SU-DHL-6 (cell line): Measurements from ENCODE around the gene KIF21B.

Experiments
- CTCF ChIP-seq: fragments of 200-600 bp; sonication (generic); IDR thresholded peaks from one replicate; pipeline ENCODE4 v1.5.1; 2017; ENCODE audit warnings: antibody characterized with exemption, mild to moderate bottlenecking, low read length, moderate library complexity; ENCODE audit not compliant: insufficient read depth, poor library complexity, severe bottlenecking
- EZH2phosphoT487 ChIP-seq: fragments of 200-600 bp; sonication (generic), shearing (Covaris generic); conservative IDR thresholded peaks from 2 replicates; pipeline ENCODE4 v1.6.1; 2018; ENCODE audit warnings: mild to moderate bottlenecking, antibody characterized with exemption, low read length, moderate library complexity, mixed read lengths

GRCh38 chr1:201002510-201002909 lies 21.0 kb downstream of the KIF21B start:
- TF ChIP-seq CTCF (no peak), EZH2phosphoT487 (no peak)
